Sigmoid colon (tissue), 7 donors: ENCODE results near the gene SIRT4. TPM values are rescaled to one million over a fixed set of nuclear protein-coding genes. Genes with fewer than 3 reads are reported as not detected.

ENCODE experiments used
- DNase-seq: peaks from one replicate; pipeline ENCODE4 v3.0.0-alpha.2; 2019
- H3K27ac ChIP-seq, 4 donors: fragments of 200-600 bp; sonication (generic); one replicate each; pipeline ENCODE4 v1.5.1; 2016 to 2019; ENCODE audit warnings: mild to moderate bottlenecking in 1 of 4
- H3K27me3 ChIP-seq, 3 donors: fragments of 200-600 bp; sonication (generic); one replicate each; pipeline ENCODE4 v1.5.1; 2019; ENCODE audit warnings: mild to moderate bottlenecking in 1 of 3
- H3K36me3 ChIP-seq, 4 donors: fragments of 200-600 bp; sonication (generic); one replicate each; pipeline ENCODE4 v1.5.1; 2016 to 2019
- H3K4me1 ChIP-seq, 4 donors: fragments of 200-600 bp; sonication (generic); one replicate each; pipeline ENCODE4 v1.5.1; 2017 to 2019
- H3K4me3 ChIP-seq, 4 donors: fragments of 200-600 bp; sonication (generic); one replicate each; pipeline ENCODE4 v1.5.1; 2017 to 2019; ENCODE audit warnings: mild to moderate bottlenecking in 2 of 4, moderate library complexity in 1 of 4
- H3K9me3 ChIP-seq, 4 donors: fragments of 200-600 bp in 3 of 4; sonication (generic) in 3 of 4; one replicate each; pipeline versions ENCODE4 v1.5.1 to v1.6.1; 2013 to 2019
- EP300 ChIP-seq, 4 donors: sonication (generic); formaldehyde crosslinking; IDR thresholded peaks; one replicate each; pipeline ENCODE4 v1.6.1; 2017; ENCODE audit warnings: antibody characterized with exemption in 4 of 4
- POLR2A ChIP-seq, 2 donors: fragments of 450-650 bp; IDR thresholded peaks; one replicate each; pipeline ENCODE4 v1.6.1; 2016; ENCODE audit warnings: antibody characterized with exemption in 2 of 2, mild to moderate bottlenecking in 2 of 2, moderate library complexity in 2 of 2
- POLR2AphosphoS5 ChIP-seq, 4 donors: sonication (generic); formaldehyde crosslinking; IDR thresholded peaks; one replicate each; pipeline ENCODE4 v1.6.1; 2017; ENCODE audit warnings: antibody characterized with exemption in 4 of 4
- WGBS, 2 donors: extraction: QIAGEN DNeasy Blood & Tissue Kit; methylation state at CpG; one replicate each; pipeline ENCODE4 v1.1.7; 2013; 5-methylcytosine and 5-hydroxymethylcytosine counted together
- intact Hi-C: fragments of 100-400 bp; cut with DNase I; formaldehyde crosslinking; loops from one replicate; pipeline ENCODE4 v1.15.1; 2023
- polyA plus RNA-seq, 3 donors: library from polyadenylated mRNA; stranded (reverse); fragments of 200-250 nt; gene quantifications; one replicate each; pipeline ENCODE4 v1.2.3, GENCODE V29; 2013
- total RNA-seq, 4 donors: library from RNA; depleted of rRNA; stranded (reverse); fragments of >200 nt; gene quantifications; one replicate each; pipeline ENCODE4 v1.1.0, GENCODE V29; 2016
- TF ChIP-seq, protein P1 (sequence below), 4 experiments: fragments of 450-650 bp in 3 of 4; fragments of 200-600 bp in 1 of 4; IDR thresholded peaks; one replicate each; pipeline ENCODE4 v1.5.1; 2016 to 2019; ENCODE audit warnings: antibody characterized with exemption in 4 of 4, mild to moderate bottlenecking in 3 of 4, moderate library complexity in 2 of 4
- donor health status: healthy with polysubstance abuse.
- donor health status: Bipolar disorder and iron deficiency.
- donor health status: healthy.

The SIRT4 gene
- total and polyA plus RNA-seq, 7 donors, result 0.69 to 3.6 (median 2.8) TPM

GRCh38 chr12:120342175-120343038 is 40.3 kb downstream of the SIRT4 start:
- intact Hi-C loops, result no loop called here
- Histone ChIP-seq H3K27me3 (peaks cover 0 to 7% (median 0%) of the 10 kb centered on the region in 3 donors), H3K36me3 (no peaks in the 10 kb centered on the region), H3K9me3 (no peaks in the 10 kb centered on the region), H3K27ac (no peak overlapping the region), H3K4me3 (no peak overlapping the region), H3K4me1 (no peaks in the 10 kb centered on the region)
- DNase-seq, result no peak
- WGBS, 2 donors, result 74 to 75% methylated on average over 30 of the region's 30 CpGs
- TF ChIP-seq EP300 (IDR thresholded peaks at IDR 0.05) (no peak), POLR2A (IDR thresholded peaks at IDR 0.05) (no peak), POLR2AphosphoS5 (IDR thresholded peaks at IDR 0.05) (no peak)
- TF ChIP-seq, protein P1, sequence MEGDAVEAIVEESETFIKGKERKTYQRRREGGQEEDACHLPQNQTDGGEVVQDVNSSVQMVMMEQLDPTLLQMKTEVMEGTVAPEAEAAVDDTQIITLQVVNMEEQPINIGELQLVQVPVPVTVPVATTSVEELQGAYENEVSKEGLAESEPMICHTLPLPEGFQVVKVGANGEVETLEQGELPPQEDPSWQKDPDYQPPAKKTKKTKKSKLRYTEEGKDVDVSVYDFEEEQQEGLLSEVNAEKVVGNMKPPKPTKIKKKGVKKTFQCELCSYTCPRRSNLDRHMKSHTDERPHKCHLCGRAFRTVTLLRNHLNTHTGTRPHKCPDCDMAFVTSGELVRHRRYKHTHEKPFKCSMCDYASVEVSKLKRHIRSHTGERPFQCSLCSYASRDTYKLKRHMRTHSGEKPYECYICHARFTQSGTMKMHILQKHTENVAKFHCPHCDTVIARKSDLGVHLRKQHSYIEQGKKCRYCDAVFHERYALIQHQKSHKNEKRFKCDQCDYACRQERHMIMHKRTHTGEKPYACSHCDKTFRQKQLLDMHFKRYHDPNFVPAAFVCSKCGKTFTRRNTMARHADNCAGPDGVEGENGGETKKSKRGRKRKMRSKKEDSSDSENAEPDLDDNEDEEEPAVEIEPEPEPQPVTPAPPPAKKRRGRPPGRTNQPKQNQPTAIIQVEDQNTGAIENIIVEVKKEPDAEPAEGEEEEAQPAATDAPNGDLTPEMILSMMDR (IDR thresholded peaks at IDR 0.05), result no peak

DNA sequence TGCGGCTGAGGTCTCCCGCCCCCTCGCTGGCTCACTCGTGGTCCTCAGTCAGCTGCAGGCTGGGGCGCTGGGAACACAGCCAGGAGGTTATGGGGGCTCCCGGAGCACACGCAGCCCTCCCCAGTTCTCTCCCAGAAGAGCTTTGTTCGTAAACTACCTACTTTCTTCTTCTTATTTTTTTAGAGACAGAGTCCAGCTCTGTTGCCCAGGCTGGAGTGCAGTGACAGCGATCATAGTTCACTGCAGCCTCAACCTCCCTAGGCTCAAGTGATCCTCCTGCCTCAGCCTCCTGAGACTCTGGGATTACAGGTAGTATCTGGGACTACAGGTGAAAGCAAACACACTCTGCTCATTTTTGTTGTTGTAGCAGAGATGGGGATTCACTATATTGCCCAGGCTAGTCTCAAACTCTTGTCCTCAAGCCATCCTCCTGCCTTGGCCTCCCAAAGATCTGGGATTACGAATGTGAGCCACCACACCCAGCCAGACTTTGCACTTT is 41.0 kb downstream of the SIRT4 start:
- Histone ChIP-seq H3K4me3 (no peak overlapping the region), H3K27me3 (peaks cover 0 to 7% (median 0%) of the 10 kb centered on the region in 3 donors), H3K36me3 (no peaks in the 10 kb centered on the region), H3K4me1 (no peaks in the 10 kb centered on the region), H3K27ac (no peak overlapping the region), H3K9me3 (no peaks in the 10 kb centered on the region)
- intact Hi-C loops, result no loop called here
- 71 to 76% methylated on average over 10 of the region's 10 CpGs for WGBS, 2 donors
- DNase-seq, result no peak
- TF ChIP-seq EP300 (IDR thresholded peaks at IDR 0.05) (no peak), POLR2A (IDR thresholded peaks at IDR 0.05) (no peak), POLR2AphosphoS5 (IDR thresholded peaks at IDR 0.05) (no peak)
- TF ChIP-seq, protein P1 (IDR thresholded peaks at IDR 0.05), result no peak

- WGBS, 2 donors, result 81 to 91% methylated on average over 8 of the region's 8 CpGs
- Histone ChIP-seq H3K27me3 (peaks cover 0 to 7% (median 0%) of the 10 kb centered on the region in 3 donors), H3K36me3 (no peaks in the 10 kb centered on the region), H3K9me3 (no peaks in the 10 kb centered on the region), H3K4me1 (no peaks in the 10 kb centered on the region), H3K4me3 (no peak overlapping the region), H3K27ac (no peak overlapping the region)
- TF ChIP-seq EP300 (IDR thresholded peaks at IDR 0.05), result no peak
- TF ChIP-seq, protein P1 (IDR thresholded peaks at IDR 0.05), result no peak
- TF ChIP-seq POLR2A (IDR thresholded peaks at IDR 0.05), result no peak
- TF ChIP-seq POLR2AphosphoS5 (IDR thresholded peaks at IDR 0.05), result no peak
- DNase-seq, result no peak
- intact Hi-C loops, result no loop called here
Observed at GRCh38 chr12:120343692-120344091, 41.6 kb downstream of the SIRT4 start.

DNA sequence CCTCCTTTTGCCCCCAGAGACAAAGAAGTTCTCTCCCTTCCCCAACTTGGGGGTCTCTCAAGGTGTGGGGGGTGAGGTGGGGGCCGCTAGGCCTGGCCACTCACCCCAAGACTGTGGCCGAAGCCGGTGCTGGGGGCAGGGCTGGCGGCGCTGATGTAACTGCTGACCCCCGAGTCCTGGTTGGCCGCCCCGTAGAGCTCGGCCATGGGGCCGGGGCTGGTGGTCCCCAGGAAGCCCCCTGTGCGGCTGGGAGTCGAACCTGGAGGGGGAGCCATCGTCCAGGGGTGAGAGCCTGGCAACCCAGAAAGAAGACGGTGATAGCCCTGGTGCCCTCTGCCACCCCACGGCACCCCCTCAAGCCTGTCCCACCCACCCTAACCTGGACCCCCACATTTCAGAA is 43.9 kb downstream of the SIRT4 start:
- intact Hi-C loops, result no loop called here
- DNase-seq, result no peak
- WGBS, 2 donors, result 94% methylated on average over 15 of the region's 15 CpGs
- Histone ChIP-seq H3K27me3 (peaks cover 0 to 7% (median 0%) of the 10 kb centered on the region in 3 donors), H3K4me3 (no peak overlapping the region), H3K4me1 (no peaks in the 10 kb centered on the region), H3K9me3 (no peaks in the 10 kb centered on the region), H3K27ac (no peak overlapping the region), H3K36me3 (no peaks in the 10 kb centered on the region)
- TF ChIP-seq, protein P1 (IDR thresholded peaks at IDR 0.05), result no peak
- no peak for TF ChIP-seq EP300 (IDR thresholded peaks at IDR 0.05)
- no peak for TF ChIP-seq POLR2AphosphoS5 (IDR thresholded peaks at IDR 0.05)
- TF ChIP-seq POLR2A (IDR thresholded peaks at IDR 0.05), result no peak
